Stimulated activated naive CD8-positive, alpha-beta T cell treated with anti-CD3 and anti-CD28 coated beads, Interleukin-15, amount 100 ng/mL, for 72 hours (primary cell): ENCODE measurements around the gene HEPACAM.

ENCODE experiments used
- ATAC-seq: fragments of 150-1000 bp; cut with Tn5 transposase; 2 replicates; pipeline ENCODE4 v1.10.0; 2021; ENCODE audit warnings: mild to moderate bottlenecking, moderate library complexity
- DNase-seq, 2 donors: peaks; one replicate each; pipeline ENCODE4 v3.0.0; 2021 to 2022
- H3K27ac Mint-ChIP-seq, 2 donors: one replicate each; pipeline ENCODE4 v1.8.0; 2022; ENCODE audit warnings: mild to moderate bottlenecking in 2 of 2, mixed read lengths in 2 of 2, moderate library complexity in 2 of 2
- H3K27me3 Mint-ChIP-seq: one replicate; pipeline ENCODE4 v1.8.0; 2022; ENCODE audit warnings: mixed read lengths
- H3K4me1 Mint-ChIP-seq: one replicate; pipeline ENCODE4 v1.8.0; 2022; ENCODE audit warnings: mild to moderate bottlenecking, mixed read lengths
- H3K4me3 Mint-ChIP-seq, 2 donors: one replicate each; pipeline ENCODE4 v1.8.0; 2022; ENCODE audit warnings: mild to moderate bottlenecking in 2 of 2, mixed read lengths in 2 of 2, moderate library complexity in 1 of 2
- H3K9me3 Mint-ChIP-seq, 2 donors: one replicate each; pipeline ENCODE4 v1.8.0; 2022; ENCODE audit warnings: mixed read lengths in 2 of 2

Gene HEPACAM

DNA sequence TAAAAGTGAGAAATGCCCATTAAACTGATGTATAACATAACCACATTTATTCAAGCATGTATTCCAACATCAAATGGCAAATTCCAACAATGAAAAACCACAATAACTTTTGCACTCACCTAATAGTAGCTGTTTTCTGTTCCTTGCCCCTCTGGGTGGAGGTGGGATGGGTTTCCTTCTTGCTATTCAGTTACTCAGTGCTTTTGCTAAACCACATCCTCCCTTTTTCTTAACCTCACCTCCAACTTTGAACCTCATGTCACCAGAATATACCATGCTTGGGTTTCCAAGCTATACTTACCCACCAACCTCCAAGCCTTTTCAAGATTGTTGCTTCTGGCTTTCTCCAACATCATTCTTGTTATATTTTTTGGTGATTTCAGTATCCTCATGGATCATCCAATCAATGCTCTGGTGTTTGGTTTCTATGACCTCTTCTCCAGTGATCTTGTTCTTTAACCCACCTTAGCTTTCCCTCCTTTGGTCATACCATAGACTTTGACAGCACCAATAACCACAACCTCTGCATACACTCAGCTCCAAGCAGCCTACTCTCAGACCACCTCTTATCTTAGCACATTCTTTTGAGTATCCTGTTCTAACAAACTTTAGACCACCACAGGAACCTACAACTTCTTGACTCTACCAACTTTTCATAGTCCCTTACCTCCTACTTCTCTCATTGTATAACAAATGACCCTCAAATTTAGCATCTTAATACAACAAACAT lies 14.9 kb upstream of the HEPACAM start:
- no peaks in the 10 kb centered on the region for H3K4me1 Mint-ChIP-seq
- peaks cover 8 to 15% of the 10 kb centered on the region in 2 donors for H3K9me3 Mint-ChIP-seq
- ATAC-seq (peak; percentile 52), DNase-seq (peak in 1 of 2 donors; percentile 13)
- H3K4me3 Mint-ChIP-seq: no peak overlapping the region
- H3K27ac Mint-ChIP-seq: no peak overlapping the region
- H3K27me3 Mint-ChIP-seq: no peaks in the 10 kb centered on the region

DNA sequence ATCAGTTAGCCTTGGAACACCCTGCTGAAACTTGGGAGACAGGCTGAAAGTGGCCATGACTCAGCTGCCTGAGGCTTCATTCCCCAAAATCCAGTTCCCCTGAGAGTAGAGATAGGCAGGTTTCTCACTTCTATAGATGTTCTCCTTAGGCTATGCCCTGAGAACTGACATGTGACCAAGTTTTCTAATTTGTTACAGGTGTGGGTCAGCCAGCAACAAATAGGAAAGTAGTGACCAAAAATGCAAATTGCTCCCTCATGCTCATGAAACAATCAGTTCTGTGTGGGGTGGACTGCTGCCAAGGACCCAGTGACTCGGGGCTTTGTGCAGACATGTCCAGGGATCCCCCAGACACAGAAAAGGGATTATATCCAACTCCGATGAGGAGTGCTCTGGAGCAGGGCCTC lies 10.9 kb upstream of the HEPACAM start:
- no peak overlapping the region for H3K27ac Mint-ChIP-seq
- no peak for ATAC-seq
- H3K9me3 Mint-ChIP-seq: peaks cover 8 to 15% of the 10 kb centered on the region in 2 donors
- H3K4me3 Mint-ChIP-seq: no peak overlapping the region
- H3K27me3 Mint-ChIP-seq: no peaks in the 10 kb centered on the region
- no peak for DNase-seq
- H3K4me1 Mint-ChIP-seq: peaks cover 21% of the 10 kb centered on the region

- peaks cover 8 to 15% of the 10 kb centered on the region in 2 donors for H3K9me3 Mint-ChIP-seq
- H3K4me3 Mint-ChIP-seq: no peak overlapping the region
- no peak overlapping the region for H3K27ac Mint-ChIP-seq
- H3K27me3 Mint-ChIP-seq: no peaks in the 10 kb centered on the region
- no peak for DNase-seq
- no peak for ATAC-seq
- H3K4me1 Mint-ChIP-seq: peaks cover 26% of the 10 kb centered on the region
Observed at GRCh38 chr11:124945826-124946225, 10.0 kb upstream of the HEPACAM start.

- Mint-ChIP-seq H3K27ac (peak overlapping the region in 1 of 2 donors; percentile 25), H3K4me3 (no peak overlapping the region), H3K27me3 (no peaks in the 10 kb centered on the region), H3K4me1 (peaks cover 26% of the 10 kb centered on the region), H3K9me3 (peaks cover 8 to 15% of the 10 kb centered on the region in 2 donors)
- DNase-seq: no peak
- no peak for ATAC-seq
Observed at GRCh38 chr11:124944565-124944964, 8.7 kb upstream of the HEPACAM start.

GRCh38 chr11:124943741-124944140 lies 7.9 kb upstream of the HEPACAM start:
- Mint-ChIP-seq H3K27ac (peak overlapping the region in 1 of 2 donors; percentile 74), H3K9me3 (peaks cover 6 to 12% of the 10 kb centered on the region in 2 donors)
- ATAC-seq: no peak

GRCh38 chr11:124943254-124943616 lies 7.4 kb upstream of the HEPACAM start:
- peaks cover 1 to 7% of the 10 kb centered on the region in 2 donors for H3K9me3 Mint-ChIP-seq
- H3K27ac Mint-ChIP-seq: no peak overlapping the region
- no peak for DNase-seq
- no peak for ATAC-seq
- no peak overlapping the region for H3K4me3 Mint-ChIP-seq
- H3K4me1 Mint-ChIP-seq: peaks cover 26% of the 10 kb centered on the region
- H3K27me3 Mint-ChIP-seq: no peaks in the 10 kb centered on the region

More at GRCh38 chr11:124943741-124944140, 7.9 kb upstream of the HEPACAM start:
- no peak for DNase-seq
- H3K4me3 Mint-ChIP-seq: no peak overlapping the region
- no peaks in the 10 kb centered on the region for H3K27me3 Mint-ChIP-seq
- H3K4me1 Mint-ChIP-seq: peaks cover 26% of the 10 kb centered on the region

GRCh38 chr11:124942466-124943253 lies 6.8 kb upstream of the HEPACAM start:
- peak overlapping the region; percentile 72 to 89 for H3K27ac Mint-ChIP-seq
- no peaks in the 10 kb centered on the region for H3K27me3 Mint-ChIP-seq
- ATAC-seq: no peak
- no peak overlapping the region for H3K4me3 Mint-ChIP-seq
- DNase-seq: no peak
- peaks cover 26% of the 10 kb centered on the region for H3K4me1 Mint-ChIP-seq
- peaks cover 0 to 2% of the 10 kb centered on the region in 2 donors for H3K9me3 Mint-ChIP-seq

GRCh38 chr11:124941703-124942102 lies 5.9 kb upstream of the HEPACAM start:
- H3K27me3 Mint-ChIP-seq: no peaks in the 10 kb centered on the region
- DNase-seq (no peak), ATAC-seq (no peak)
- no peak overlapping the region for H3K4me3 Mint-ChIP-seq
- no peak overlapping the region for H3K27ac Mint-ChIP-seq
- no peaks in the 10 kb centered on the region for H3K9me3 Mint-ChIP-seq
- peaks cover 26% of the 10 kb centered on the region for H3K4me1 Mint-ChIP-seq

GRCh38 chr11:124938970-124939369 lies 3.1 kb upstream of the HEPACAM start:
- H3K9me3 Mint-ChIP-seq: no peaks in the 10 kb centered on the region
- H3K4me1 Mint-ChIP-seq: peaks cover 21% of the 10 kb centered on the region
- no peak overlapping the region for H3K27ac Mint-ChIP-seq
- no peak for DNase-seq
- ATAC-seq: no peak
- no peaks in the 10 kb centered on the region for H3K27me3 Mint-ChIP-seq
- H3K4me3 Mint-ChIP-seq: no peak overlapping the region

DNA sequence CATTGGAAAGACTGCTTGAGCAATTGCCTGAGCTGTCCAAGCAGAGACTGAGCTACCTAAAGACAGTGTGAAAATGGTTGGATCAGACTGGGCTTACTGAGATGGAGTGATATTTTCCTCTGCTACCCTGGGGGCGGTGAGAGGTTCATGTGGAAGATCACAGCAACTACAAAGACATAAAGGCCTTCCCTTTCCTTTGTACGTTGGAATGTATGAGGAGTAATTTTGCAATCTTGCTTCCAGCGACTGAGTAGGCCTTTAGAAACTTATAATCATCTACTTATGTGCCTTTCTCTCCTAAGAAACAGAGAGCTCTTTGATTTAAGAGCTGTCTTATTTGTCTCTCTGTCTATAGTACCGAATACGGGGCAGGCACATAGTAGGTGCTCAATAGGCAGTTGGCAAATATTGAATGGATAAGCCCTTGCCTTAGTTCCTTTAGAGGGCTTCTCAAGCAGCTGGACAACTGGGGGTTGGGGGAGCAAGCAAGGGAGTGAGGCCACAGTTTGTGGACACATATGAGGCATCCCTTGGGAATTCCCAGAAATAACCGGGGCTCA lies 2.4 kb upstream of the HEPACAM start:
- H3K4me1 Mint-ChIP-seq: peaks cover 14% of the 10 kb centered on the region
- no peaks in the 10 kb centered on the region for H3K9me3 Mint-ChIP-seq
- DNase-seq: no peak
- H3K4me3 Mint-ChIP-seq: no peak overlapping the region
- H3K27me3 Mint-ChIP-seq: no peaks in the 10 kb centered on the region
- H3K27ac Mint-ChIP-seq: no peak overlapping the region
- ATAC-seq: no peak

GRCh38 chr11:124937336-124937935 lies 1.6 kb upstream of the HEPACAM start:
- Mint-ChIP-seq H3K9me3 (no peaks in the 10 kb centered on the region), H3K4me1 (peaks cover 6% of the 10 kb centered on the region), H3K27ac (no peak overlapping the region), H3K27me3 (no peaks in the 10 kb centered on the region), H3K4me3 (no peak overlapping the region)
- ATAC-seq (no peak), DNase-seq (no peak)

DNA sequence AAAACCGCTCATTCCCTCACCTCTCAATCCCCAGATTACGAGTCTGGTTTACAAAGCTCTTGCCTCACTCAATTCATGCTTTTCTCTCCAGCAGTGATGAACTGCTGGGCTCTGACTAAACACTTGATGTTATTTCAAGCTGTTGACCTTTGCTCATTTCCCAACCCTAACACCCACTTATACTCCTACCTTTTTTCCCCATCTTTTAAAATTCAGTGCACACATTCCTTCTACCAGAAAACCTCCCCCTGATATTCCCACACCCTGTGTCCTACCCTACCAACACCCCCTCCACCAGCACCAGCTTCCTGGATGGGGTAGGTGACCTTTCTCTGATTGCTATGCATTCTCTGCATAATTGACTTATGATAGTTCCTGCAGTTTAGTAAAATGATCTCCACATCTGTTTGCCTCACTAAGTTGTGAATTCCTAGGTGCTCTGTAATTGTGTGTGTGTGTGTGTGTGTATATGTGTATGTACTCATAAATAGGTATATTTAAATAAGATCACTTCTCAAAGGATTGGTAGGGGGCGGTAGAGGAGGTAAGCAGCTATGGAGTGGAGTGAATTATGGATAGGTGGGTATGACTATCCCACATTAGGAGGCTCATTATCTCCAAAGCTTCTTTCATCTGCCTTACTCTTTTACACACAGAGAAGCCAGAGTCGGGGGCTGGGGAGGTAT lies 842 bp downstream of the HEPACAM start:
- no peak overlapping the region for H3K4me3 Mint-ChIP-seq
- H3K27ac Mint-ChIP-seq: no peak overlapping the region
- peaks cover 16% of the 10 kb centered on the region for H3K4me1 Mint-ChIP-seq
- DNase-seq (no peak), ATAC-seq (no peak)
- no peaks in the 10 kb centered on the region for H3K9me3 Mint-ChIP-seq
- H3K27me3 Mint-ChIP-seq: no peaks in the 10 kb centered on the region

- DNase-seq (no peak), ATAC-seq (peak; percentile 64)
- Mint-ChIP-seq H3K27ac (no peak overlapping the region), H3K4me1 (peaks cover 16% of the 10 kb centered on the region), H3K9me3 (no peaks in the 10 kb centered on the region), H3K4me3 (no peak overlapping the region), H3K27me3 (no peaks in the 10 kb centered on the region)
Observed at GRCh38 chr11:124930799-124931198, 5.0 kb downstream of the HEPACAM start.

- no peak for ATAC-seq
- Mint-ChIP-seq H3K4me1 (peaks cover 16% of the 10 kb centered on the region), H3K27ac (no peak overlapping the region)
Observed at GRCh38 chr11:124928942-124929665, 6.7 kb downstream of the HEPACAM start.

GRCh38 chr11:124923296-124923695 lies 12.6 kb downstream of the HEPACAM start:
- Mint-ChIP-seq H3K9me3 (no peaks in the 10 kb centered on the region), H3K27me3 (no peaks in the 10 kb centered on the region), H3K27ac (no peak overlapping the region), H3K4me1 (peaks cover 14% of the 10 kb centered on the region), H3K4me3 (no peak overlapping the region)
- DNase-seq (no peak), ATAC-seq (no peak)

More at GRCh38 chr11:124928942-124929665, 6.7 kb downstream of the HEPACAM start:
- no peak overlapping the region for H3K4me3 Mint-ChIP-seq
- H3K9me3 Mint-ChIP-seq: no peaks in the 10 kb centered on the region
- no peaks in the 10 kb centered on the region for H3K27me3 Mint-ChIP-seq
- no peak for DNase-seq
